Cerebellar nuclear complex (tissue), 1 donor: ENCODE data around the gene CATSPERD.

Experiments used
- DNase-seq, 2 experiments: peaks; one replicate each; lab custom pipeline; 2025; lab: John Stamatoyannopoulos, UW

CATSPERD gene

DNA sequence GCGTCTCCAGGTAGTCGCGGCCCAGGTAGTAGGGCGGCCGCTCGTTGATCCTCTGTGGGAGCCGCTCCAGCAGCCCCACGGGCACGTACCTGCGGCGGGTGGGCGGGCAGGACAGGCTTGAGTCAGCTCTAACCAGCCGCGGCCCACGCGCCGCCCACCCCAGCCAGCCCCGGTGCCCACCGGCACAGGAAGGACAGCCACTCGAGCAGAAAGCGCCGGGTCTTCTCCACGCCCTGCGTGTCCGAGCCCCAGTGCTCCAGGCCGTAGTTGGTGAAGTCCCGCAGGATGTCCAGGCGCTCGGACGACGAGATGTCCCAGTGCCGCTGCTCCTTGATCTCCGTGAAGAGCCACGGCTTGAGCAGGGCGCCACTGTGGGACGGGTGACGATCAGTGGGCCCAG lies 65.0 kb downstream of the CATSPERD start:
- DNase-seq, result no peak

DNA sequence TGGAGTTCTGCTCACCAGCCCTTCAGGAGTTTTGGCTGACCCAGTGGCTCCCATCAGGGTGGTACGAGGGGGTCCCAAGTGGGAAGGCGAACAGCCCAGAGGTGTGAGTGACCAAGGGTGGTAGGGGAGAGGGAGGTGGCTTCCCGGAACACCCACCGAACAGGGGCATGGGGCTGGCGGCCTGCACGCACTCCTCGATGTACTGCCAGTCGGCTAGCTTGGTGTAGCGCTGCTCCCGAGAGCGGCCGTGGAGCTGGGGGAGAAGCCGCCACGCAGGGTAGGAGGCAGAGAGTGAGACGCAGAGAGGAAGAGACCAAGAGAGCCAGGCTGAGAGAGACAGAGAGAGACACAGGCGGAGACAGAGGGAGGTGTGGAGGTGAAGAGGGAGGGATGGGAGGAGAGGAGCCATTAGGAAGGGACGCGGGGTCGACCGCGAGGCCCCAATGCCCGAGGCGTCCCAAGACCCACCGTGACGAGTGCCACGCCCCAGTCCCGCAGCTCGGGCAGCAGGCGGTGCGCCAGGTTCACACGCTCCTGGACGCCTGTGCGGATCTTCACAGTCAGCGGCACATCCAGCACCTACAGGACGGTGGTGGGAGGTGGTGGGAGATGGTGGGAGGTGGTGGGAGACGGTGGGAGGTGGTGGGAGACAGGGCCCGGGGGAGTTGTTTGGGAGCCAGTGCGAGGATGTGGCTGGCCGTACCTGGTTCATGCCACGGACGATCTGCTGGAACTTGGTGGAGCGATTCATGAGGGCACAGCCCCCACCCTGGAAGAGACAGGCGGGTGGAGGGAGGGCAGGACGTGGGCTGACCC lies 66.4 kb downstream of the CATSPERD start:
- no peak for DNase-seq

DNA sequence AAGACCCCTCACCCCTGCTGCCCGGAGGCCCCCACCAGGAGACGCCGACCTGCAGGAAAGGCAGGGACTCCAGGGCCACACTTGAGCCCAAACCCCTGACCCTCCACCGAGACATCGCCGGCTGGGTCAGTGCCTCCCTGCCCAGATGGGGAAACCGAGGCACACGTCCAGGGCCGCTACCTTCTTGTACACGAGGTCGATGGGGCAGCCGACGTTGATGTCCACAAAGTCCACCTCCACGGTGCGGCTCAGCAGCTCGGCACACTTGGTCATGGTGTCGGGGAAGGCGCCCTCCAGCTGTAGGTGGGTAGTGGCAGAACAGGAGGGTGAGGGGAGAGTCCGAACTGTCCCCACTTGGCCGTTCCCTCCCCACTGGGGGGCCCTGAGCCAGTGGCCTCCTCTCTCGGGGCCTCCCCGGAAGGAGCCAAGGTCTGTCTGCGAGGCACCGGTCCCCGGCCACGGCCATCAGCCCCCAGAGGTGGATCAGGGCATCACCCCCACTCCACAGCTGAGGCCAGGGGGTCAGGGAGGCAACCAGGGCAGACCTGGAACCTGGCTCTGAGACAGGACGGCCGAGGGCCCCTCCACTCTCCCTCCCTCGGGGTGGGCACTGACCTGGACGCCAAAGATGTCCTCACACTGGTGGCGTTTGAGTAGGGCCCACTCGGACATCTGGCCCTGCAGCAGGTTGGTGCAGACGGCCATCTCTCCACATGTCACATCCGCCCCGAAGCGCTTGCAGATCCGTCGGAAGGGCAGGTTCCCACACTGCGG lies 67.2 kb downstream of the CATSPERD start:
- DNase-seq, result no peak

DNA sequence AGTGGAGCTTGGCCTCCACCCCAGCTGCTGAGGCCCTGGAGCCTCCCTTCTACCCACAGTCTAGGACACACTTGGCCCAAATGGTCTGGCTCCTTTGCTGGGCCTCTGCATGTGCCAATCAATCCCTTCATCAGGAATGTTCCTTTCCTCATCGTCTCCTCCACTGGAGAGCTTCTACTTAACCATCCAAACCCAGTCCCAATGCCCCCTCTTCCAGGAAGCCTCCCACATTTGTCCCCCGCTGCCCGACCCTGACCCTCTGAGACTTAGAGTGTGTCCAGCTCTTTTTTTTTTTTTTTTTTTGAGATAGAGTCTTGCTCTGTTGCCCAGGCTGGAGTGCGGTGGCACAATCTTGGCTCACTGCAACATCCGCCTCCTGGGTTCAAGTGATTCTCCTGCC lies 68.0 kb downstream of the CATSPERD start:
- no peak for DNase-seq

DNA sequence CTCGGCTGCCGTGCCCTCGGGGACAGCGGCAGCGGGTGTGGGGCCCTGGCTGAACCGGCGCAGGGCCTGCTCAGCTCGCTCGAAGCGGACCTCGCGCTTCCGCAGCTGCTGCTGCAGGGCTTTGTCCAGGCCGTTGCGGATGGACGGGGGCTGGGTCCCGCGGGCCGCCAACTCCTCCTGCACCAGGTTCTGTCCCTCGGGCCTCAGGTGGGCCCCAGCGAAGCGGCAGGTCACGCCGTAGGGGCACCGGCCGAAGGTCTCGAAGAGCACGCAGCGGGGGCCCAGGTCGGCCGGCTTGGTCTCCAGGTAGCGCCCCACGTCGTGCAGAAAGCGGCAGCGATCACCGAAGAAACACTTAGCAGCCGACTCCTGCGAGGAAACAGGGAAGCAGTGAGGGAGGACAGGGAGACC lies 68.9 kb downstream of the CATSPERD start:
- DNase-seq, result no peak

DNA sequence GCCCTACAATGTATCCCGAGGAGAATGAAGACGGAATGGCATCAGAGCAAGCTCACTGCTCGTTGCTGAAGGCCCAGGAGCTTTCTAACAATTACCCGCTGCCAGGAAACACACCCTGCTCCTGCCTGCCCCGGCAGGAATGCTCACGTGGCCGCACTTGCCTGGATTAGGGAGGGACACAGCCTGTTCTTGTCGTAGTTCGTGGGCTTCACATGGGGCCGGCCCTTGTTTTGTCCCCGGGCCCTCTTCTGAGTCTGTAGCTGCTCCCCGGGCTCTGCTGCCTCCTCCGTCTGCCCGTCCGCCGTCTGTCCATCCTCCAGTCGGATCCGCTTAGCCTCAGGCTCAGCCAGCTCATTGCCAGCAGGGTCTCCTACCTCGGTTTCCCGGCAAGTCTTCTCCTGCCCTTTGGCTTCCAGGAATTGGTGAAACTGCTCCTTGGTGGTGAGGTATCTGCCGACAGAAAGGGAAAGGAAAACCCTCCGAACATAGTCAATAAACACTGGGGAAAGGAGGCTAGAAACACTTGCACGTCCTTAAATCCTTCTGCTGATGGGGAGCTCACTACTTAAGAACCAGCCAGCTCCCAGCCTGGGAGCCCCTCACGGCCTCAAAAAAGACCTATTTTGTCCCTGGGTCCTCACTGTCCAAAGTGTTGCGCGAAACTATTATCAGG lies 69.6 kb downstream of the CATSPERD start:
- no peak for DNase-seq

DNA sequence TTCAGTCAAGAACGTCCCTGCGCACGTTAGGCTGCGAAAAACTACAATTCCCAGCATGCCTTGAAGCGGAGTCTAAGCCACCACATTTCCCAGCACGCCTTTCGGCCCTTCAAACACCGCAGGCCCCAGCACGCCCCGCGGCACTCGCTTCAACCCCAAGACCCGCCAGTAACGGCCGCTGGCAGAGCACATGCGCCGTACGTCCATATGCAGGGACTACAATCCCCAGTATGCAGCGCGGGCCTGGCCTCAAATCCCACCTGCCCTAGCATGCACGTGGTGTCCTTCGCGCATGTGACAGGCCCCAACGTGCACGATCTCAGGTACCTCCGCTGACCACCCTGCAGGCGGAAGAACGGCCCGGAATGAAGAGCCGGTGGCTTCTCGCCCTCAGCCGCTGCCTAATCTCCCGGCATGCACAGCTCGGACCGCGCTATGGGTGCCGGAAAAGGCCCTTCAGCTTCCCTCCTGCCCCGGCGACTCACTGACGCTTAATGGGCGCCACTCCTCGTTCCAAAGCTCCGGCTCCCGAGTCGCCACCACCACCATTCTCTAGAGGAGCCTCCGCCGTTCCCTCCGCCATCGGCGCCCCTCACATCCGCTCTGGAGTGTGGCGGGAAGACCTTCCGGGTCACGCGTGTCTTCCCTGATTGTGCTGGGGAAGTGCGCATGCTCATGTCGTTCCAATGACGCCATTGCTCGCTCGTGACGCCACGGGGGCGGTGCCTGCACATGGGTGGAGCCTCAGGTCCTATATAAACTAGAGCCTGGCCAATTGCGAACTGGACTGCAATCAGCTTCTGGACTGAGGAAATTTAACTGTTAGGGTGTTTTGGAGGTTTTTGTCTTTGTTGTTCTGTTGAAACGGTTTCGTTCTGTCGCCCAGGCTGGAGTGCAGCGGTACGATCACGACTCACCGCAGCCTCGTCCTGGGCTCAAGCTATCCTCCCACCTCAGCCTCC lies 70.4 kb downstream of the CATSPERD start, which contains the start of gene DUS3L:
DUS3L (minus strand) TSS at position 605 of the 962 bp plus-strand sequence; CDS start at position 583, 22 bp downstream.
- DNase-seq, result peak; percentile 54 to 91

DNA sequence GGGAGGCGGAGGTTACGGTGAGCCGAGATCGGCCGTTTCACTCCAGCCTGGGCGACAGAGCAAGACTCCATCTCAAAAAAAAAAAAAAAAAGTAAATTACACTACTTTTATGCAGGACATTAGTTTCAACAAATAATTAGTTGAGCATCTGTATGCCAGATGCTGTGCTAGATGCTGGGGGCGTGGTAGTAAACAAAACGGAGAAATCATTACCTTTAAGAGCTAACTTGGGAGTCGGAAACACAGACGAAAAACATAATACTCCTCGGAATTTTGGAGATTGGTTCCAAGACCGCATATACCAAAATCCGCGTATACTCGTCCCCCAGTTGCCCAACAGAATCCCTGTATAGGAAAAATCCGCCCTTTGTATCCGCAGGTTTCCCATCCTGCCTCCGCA lies 71.8 kb downstream of the CATSPERD start:
- DNase-seq, result no peak

DNA sequence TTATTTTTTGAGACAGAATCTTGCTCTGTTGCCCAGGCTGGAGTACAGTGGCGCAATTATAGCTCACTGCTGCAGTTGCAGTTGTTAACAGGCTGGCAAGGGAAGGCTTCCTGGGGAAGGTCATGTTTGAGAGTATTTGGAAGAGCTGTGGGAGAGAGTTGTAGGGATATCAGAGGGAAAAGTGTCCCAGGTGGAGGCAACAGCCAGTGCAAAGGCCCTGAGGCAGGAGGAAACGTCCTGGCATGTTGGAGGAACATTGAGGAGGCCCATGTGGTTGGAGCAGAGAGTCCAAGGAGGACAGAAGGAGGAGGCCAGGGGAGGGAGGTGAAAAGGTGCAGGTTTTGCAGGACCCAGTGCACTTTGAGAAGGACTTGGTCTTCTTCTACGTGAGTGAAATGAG lies 72.8 kb downstream of the CATSPERD start:
- DNase-seq, result no peak

DNA sequence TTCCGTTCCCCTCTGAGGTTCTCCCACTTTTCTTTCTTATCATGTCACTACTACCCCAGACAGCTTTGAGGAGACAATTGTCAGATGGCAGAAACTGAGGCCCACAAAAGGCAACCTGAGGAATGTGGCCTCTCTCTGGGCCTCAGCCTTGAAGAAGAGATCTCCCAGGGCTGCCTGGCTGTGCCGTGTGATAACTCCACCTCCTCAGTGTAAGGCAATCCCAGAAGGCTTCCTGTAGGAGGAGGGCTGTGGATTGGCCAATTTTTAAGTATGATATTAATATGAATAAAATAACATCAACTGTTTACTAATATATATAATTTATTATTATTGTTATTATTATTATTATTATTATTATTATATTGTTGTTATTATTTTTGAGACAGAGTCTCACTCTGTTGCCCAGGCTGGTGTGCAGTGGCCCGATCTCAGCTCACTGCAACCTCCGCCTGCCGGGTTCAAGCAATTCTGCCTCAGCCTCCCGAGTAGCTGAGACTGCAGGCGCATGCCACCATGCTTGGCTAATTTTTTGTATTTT lies 75.0 kb downstream of the CATSPERD start:
- DNase-seq, result no peak

DNA sequence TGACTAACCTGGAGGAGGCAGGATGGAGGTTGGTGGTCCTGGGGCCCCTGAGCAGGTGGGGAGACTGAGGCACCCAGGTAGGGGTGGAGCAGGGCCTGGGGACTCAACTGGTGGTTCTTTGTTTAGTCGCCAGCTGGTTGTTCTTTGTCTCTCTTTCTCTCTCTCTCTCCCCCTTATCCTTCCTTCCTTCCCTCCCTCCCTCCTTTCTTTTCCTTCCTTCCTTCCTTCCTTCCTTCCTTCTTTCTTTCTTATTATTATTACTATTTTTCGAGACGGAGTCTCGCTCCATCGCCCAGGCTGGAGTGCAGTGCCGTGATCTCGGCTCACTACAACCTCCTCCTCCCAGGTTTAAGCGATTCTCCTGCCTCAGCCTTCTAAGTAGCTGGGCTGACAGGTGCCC lies 77.8 kb downstream of the CATSPERD start:
- no peak for DNase-seq

DNA sequence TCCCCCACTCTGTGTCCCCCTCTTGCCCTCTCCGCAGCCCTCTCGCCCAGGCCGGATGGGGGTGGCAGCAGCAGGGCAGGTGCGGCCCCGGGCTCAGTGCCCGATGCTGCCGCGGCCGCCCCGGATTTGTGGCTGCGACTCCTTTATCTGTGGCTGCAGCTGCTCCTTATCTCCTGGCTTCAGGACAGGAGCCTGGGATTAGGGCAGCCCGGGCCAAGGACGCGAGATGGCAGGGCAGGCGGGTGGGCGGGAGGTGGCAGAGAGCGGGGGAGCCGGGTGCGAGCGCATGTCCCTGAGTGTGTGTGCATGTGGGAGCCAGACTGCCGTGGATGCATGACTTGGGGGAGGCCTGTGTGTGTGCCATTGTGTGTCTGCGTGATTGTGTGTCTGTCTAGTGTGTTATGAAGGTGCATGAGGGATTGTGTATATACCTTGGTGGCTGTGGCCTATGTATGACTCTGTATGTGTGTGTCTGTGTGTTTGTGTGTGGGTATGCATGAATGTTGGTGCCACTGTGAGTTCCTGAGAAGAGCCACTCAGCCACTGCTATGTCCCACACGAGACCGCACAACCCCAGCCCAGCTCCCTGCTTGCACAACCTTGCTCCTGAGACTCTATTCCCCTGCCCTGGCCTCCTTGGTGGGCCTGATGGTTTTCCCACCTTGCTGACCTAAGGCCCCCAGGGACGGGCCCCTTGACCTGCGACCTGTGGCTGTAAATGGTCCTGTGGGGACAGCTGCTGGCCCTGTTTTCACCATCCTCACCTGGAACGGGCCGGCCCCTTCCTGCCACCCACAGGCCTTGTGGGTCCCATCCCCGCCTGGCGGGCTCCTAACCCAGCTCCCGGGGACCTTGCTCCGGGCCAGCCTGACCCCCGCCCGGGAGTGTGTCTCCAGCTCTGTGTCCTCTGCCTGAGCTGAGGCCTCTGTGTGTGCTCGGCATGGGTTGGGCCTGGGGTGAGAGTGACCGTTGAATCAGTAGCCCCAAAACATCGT lies 79.1 kb downstream of the CATSPERD start:
- DNase-seq, result no peak

DNA sequence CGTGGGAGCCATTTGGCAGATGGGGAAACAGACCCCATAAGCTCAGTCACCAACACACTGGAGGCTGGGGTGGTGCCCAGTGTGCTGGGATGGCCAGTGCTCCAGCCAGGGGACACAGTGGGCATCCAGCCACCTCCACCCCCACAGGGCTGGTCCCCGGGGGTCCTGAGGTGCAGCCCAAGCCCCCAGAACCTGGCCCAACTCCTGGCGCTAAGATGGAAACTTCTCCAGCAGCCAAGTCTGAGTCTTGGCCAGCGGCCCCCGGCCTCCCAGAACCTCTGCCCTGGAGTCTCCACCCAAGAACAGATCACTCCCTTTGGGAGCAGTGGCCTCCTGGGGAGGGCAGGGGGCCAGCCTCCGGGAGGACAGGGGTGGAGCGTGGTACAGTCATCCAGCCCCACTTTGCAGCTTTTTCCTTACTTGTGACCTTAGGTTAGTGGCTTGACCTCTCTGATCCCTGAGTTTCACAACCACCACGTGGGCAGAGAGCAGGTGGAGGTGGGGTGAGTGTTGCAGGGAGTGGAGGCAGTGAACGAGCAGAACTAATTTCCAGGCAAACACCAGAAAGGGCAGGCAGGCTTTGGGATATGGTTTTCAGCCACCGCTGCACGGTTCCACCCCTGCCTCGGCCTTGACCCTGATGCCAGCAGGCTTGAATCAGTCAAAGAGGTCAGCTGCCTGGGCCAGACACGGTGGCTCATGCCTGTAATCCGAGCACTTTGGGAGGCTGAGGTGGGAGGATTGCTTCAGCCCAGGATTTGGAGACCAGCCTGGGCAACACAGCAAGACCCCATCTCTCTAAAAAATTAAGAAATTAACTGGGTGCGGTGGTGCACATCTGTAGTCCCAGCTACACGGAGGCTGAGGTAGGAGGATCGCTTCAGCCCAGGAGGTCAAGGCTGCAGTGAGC lies 80.2 kb downstream of the CATSPERD start:
- no peak for DNase-seq

DNA sequence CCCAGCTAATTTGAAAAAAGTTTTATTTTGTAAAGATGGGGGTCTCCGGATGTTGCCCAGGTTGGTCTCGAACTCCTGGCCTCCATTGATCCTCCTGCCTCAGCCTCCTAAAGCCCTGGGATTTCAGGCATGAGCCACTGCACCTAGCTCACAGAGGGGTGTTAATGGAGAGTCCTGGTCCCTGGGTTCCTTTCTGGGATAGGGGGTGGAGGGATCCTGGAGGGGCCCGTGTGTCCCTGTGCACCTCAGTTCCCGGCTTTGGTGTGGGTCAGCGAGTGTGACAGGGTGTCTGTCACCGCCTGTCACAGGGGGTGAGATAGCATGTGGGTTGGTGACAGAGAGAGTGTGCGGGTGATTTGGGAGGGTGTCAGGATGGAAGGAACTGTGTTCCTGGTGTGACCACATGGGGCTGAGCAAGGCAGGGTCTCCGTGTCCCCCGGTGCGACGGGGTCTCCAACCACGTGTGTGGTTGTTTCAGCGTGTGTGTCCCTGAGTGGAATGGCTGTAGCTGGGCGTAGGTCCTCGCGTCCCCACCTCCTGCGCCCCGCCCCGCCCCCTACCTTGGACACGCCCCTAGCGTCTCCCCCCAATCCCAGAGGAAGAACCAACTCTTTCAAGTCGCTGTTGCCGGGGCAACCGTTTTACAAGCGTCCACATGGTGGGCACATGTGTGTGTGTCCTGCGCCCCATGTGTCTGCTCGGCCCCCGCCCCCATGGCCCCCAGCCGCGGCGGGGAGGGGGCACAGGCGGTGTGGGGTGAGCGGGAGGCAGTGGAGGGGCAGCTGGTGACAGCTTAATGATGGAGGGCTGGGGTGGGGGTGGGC lies 81.6 kb downstream of the CATSPERD start:
- DNase-seq, result no peak

DNA sequence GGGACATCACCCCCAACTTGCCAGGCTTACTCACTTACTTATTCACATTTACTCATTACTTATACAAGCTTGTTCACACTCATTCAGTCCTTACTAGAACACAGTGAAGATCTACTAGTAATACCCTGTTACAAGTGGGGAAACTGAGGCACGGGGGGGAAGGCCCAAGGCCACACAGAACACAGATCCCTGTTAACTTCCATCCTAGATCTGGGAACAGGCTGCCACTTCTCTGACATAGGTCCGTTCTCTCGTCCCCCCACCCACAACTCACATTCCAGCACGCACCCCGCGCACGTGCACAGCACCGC lies 83.0 kb downstream of the CATSPERD start:
- no peak for DNase-seq

DNA sequence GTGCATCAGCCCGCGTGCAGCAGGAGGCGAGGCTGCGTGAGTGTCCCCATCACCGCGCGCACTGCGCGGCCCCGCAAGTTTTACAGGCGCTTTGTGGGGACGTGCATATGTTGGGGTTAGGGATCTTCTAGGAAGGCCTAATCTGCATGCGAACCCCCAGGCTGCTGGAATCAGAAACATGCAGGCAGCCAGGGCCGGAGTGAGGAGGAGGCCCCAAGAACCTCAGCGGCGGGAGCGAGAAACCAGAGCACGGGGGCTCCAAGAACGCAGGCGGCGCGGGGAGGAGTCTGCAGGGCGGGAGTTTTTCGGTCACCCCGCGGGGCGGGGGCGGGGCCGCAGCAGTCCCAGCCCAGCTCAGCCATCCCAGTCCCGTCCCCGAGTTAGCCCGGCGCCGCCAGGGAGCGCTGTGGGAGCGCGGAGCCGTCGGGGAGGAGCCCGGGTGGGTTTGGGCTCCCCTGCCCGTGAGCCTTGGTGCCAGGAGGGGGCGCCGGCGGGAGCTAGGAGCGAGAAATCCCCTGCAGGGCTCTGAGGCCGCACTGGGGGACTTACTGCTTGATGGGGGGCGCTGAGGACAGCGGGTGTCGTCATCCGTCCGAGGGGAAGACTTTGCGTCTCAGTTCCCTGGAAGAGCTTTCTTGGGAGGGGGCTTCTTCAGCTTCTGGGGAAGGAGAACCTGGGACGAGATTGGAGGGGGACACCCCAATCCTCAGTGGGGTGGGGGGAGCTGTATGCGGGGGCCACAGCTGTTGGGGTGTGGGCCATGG lies 83.5 kb downstream of the CATSPERD start:
- DNase-seq, result no peak
